Measurements from ENCODE around the gene SLC17A5.

- TF ChIP-seq CTCF (IDR thresholded peaks at IDR 0.05) (no peak), POLR2A (IDR thresholded peaks at IDR 0.05) (no peak)
These were observed 36.3 kb upstream of the SLC17A5 start for GRCh38 chr6:73690056-73690455.

Data from adrenal gland (tissue), 5 donors.